K562 (cell line): ENCODE data around the gene GUCY2C.

Source experiments
- E2F3 ChIP-seq: fragments of 250-450 bp; sonication (Bioruptor Pico); IDR thresholded peaks from 2 replicates; pipeline ENCODE4 v1.4.0; 2020; ENCODE audit warnings: mild to moderate bottlenecking
- GTF2A2 ChIP-seq: IDR thresholded peaks from 2 replicates; pipeline ENCODE4 v1.6.1; 2016; ENCODE audit warnings: mild to moderate bottlenecking, missing genetic modification characterization, missing compliant biosample characterization
- HDGF ChIP-seq: fragments of 450-650 bp; IDR thresholded peaks from 2 replicates; pipeline ENCODE4 v1.6.1; 2016
- HMG20B ChIP-seq: fragments of 250-450 bp; sonication (Bioruptor Pico); IDR thresholded peaks from 2 replicates; pipeline ENCODE4 v1.5.0; 2021; ENCODE audit warnings: mild to moderate bottlenecking
- MCM7 ChIP-seq, 2 experiments: fragments of 450-650 bp; IDR thresholded peaks; 2 replicates each; pipeline ENCODE4 v1.6.1; 2016 to 2018
- MEF2D ChIP-seq: conservative IDR thresholded peaks from 2 replicates; pipeline ENCODE4 v1.6.1; 2016; ENCODE audit warnings: low read depth, missing genetic modification characterization, missing compliant biosample characterization
- SETDB1 ChIP-seq: IDR thresholded peaks from one replicate; pipeline ENCODE4 v1.6.1; 2012; ENCODE audit warnings: low read length, control low read depth, inconsistent platforms
- TBL1XR1 ChIP-seq, 2 experiments: IDR thresholded peaks; 2 replicates each; pipeline ENCODE4 v1.6.1; 2012; ENCODE audit warnings: improper control_type of control experiment in 2 of 2, low read length in 2 of 2, mild to moderate bottlenecking in 1 of 2
- ZNF140 ChIP-seq: fragments of 250-450 bp; sonication (Bioruptor Pico); IDR thresholded peaks from 2 replicates; pipeline ENCODE4 v1.8.0; 2021; ENCODE audit warnings: moderate library complexity, mild to moderate bottlenecking, inconsistent platforms
- TF ChIP-seq, protein P1 (sequence below), 3 experiments: IDR thresholded peaks in 2 of 3; conservative IDR thresholded peaks in 1 of 3; 2 replicates each; pipeline ENCODE4 v1.5.1; 2011 to 2012; ENCODE audit warnings: low read length in 3 of 3, mild to moderate bottlenecking in 3 of 3, control low read depth in 2 of 3, improper control_type of control experiment in 1 of 3, inconsistent platforms in 1 of 3, low read depth in 1 of 3, mixed read lengths in 1 of 3, moderate library complexity in 1 of 3; ENCODE audit not compliant: insufficient read depth in 2 of 3
- TF ChIP-seq, protein P2 (sequence below), 2 experiments: fragments of 450-650 bp in 1 of 2; sonication (generic) in 1 of 2; formaldehyde crosslinking in 1 of 2; IDR thresholded peaks in 1 of 2; conservative IDR thresholded peaks in 1 of 2; 2 replicates each; pipeline versions ENCODE4 v1.6.1 to v1.8.1; 2016 to 2023; ENCODE audit warnings: mild to moderate bottlenecking in 2 of 2, moderate library complexity in 2 of 2, inconsistent platforms in 1 of 2, missing genetic modification reagents in 1 of 2
- TF ChIP-seq, protein P3 (sequence below): fragments of 200-800 bp; sonication (Bioruptor generic); IDR thresholded peaks from 2 replicates; pipeline ENCODE4 v1.6.1; 2017; ENCODE audit warnings: missing genetic modification characterization, missing compliant biosample characterization

DNA sequence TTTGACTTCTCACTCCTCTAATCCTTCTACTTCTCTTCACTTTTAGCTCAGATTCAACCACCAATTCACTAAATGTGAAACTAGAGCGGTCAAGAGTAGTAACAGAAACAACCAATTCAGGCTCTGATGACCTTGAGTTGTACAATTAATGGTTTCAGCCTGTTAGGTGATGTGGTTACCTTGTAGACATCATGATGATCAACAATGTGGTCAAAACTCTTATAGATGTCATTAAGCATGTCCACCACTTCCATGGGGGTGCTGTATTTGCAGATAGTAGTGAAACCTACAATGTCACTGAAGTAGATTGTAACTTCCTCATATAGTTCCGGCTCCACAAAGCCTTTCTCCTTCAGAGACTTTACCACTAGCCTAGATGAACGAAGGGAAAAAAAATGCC is 74.6 kb downstream of the GUCY2C start:
- TF ChIP-seq, protein P1, sequence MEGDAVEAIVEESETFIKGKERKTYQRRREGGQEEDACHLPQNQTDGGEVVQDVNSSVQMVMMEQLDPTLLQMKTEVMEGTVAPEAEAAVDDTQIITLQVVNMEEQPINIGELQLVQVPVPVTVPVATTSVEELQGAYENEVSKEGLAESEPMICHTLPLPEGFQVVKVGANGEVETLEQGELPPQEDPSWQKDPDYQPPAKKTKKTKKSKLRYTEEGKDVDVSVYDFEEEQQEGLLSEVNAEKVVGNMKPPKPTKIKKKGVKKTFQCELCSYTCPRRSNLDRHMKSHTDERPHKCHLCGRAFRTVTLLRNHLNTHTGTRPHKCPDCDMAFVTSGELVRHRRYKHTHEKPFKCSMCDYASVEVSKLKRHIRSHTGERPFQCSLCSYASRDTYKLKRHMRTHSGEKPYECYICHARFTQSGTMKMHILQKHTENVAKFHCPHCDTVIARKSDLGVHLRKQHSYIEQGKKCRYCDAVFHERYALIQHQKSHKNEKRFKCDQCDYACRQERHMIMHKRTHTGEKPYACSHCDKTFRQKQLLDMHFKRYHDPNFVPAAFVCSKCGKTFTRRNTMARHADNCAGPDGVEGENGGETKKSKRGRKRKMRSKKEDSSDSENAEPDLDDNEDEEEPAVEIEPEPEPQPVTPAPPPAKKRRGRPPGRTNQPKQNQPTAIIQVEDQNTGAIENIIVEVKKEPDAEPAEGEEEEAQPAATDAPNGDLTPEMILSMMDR (IDR thresholded peaks at IDR 0.05 in 2 of 3, conservative IDR thresholded peaks at IDR 0.05 in 1 of 3; ENCODE audit: insufficient read depth in 2 of 3, low read depth in 1 of 3, low read length in 3 of 3), result no peak
- no peak for TF ChIP-seq SETDB1
- TF ChIP-seq TBL1XR1 (IDR thresholded peaks at IDR 0.05; ENCODE audit: low read length in 2 of 2), result no peak
- no peak for TF ChIP-seq HMG20B (CRISPR knock-in tag)
- TF ChIP-seq MEF2D (tag), result no peak
- no peak for TF ChIP-seq HDGF
- no peak for TF ChIP-seq ZNF140
- TF ChIP-seq GTF2A2, result no peak
- TF ChIP-seq E2F3 (CRISPR knock-in tag), result no peak
- TF ChIP-seq MCM7 (IDR thresholded peaks at IDR 0.05), result no peak
- TF ChIP-seq, protein P2, sequence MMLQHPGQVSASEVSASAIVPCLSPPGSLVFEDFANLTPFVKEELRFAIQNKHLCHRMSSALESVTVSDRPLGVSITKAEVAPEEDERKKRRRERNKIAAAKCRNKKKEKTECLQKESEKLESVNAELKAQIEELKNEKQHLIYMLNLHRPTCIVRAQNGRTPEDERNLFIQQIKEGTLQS (IDR thresholded peaks at IDR 0.05), result no peak
- TF ChIP-seq, protein P2 (CRISPR knock-in tag; conservative IDR thresholded peaks at IDR 0.05), result no peak
- TF ChIP-seq, protein P3, sequence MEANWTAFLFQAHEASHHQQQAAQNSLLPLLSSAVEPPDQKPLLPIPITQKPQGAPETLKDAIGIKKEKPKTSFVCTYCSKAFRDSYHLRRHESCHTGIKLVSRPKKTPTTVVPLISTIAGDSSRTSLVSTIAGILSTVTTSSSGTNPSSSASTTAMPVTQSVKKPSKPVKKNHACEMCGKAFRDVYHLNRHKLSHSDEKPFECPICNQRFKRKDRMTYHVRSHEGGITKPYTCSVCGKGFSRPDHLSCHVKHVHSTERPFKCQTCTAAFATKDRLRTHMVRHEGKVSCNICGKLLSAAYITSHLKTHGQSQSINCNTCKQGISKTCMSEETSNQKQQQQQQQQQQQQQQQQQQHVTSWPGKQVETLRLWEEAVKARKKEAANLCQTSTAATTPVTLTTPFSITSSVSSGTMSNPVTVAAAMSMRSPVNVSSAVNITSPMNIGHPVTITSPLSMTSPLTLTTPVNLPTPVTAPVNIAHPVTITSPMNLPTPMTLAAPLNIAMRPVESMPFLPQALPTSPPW (CRISPR knock-in tag), result no peak
